Bronchial epithelial cell (primary cell): ENCODE measurements around the gene PRM3. TPM values are rescaled to one million over a fixed set of nuclear protein-coding genes. Genes with fewer than 3 reads are reported as not detected.

ENCODE experiments used
- DNase-seq: peaks from one replicate; pipeline ENCODE4 v3.0.0-alpha.2; 2010; ENCODE audit warnings: low read depth
- FAIRE-seq: peaks from 2 replicates; lab custom pipeline; 2011; peaks lifted over from hg19 to GRCh38; lab: Jason Lieb, UNC
- H3K27me3 ChIP-seq: 2 replicates; pipeline ENCODE4 v1.5.1; 2011; ENCODE audit warnings: low read length; ENCODE audit not compliant: control insufficient read depth, insufficient read depth
- H3K36me3 ChIP-seq: 2 replicates; pipeline ENCODE4 v1.5.1; 2011; ENCODE audit warnings: low read length; ENCODE audit not compliant: control insufficient read depth, insufficient read depth
- H3K4me3 ChIP-seq: 2 replicates; pipeline ENCODE4 v1.5.1; 2011; ENCODE audit warnings: mild to moderate bottlenecking, low read depth, low read length, control low read depth
- CTCF ChIP-seq: IDR thresholded peaks from 2 replicates; pipeline ENCODE4 v1.5.1; 2011; ENCODE audit warnings: mild to moderate bottlenecking, moderate library complexity, low read length, control low read depth, inconsistent platforms; ENCODE audit not compliant: insufficient read depth, severe bottlenecking
- total RNA-seq: library from RNA; depleted of rRNA; stranded (reverse); fragments of >200 nt; gene quantifications from 2 replicates; pipeline ENCODE4 v1.2.1, GENCODE V29; 2014

PRM3 gene
- not detected in 2 replicates for total RNA-seq

- H3K4me3 ChIP-seq, result no peak within 1 kb of the TSS
- TF ChIP-seq CTCF, result no peak
- H3K27me3 ChIP-seq, result no peaks in the 10 kb centered on the region
- DNase-seq (no peak), FAIRE-seq (no peak)
- H3K36me3 ChIP-seq, result no peaks in the 10 kb centered on the region
Observed at GRCh38 chr16:11272921-11273720, at the start of gene PRM3. PRM3 (minus strand) TSS chr16:11273629; CDS start chr16:11273595, 34 bp downstream.

GRCh38 chr16:11322823-11323222 lies 49.4 kb upstream of the PRM3 start:
- FAIRE-seq (no peak), DNase-seq (no peak)
- Histone ChIP-seq H3K4me3 (no peak overlapping the region), H3K27me3 (no peaks in the 10 kb centered on the region), H3K36me3 (no peaks in the 10 kb centered on the region)
- no peak for TF ChIP-seq CTCF

GRCh38 chr16:11321662-11322061 lies 48.2 kb upstream of the PRM3 start:
- no peaks in the 10 kb centered on the region for H3K36me3 ChIP-seq
- no peak overlapping the region for H3K4me3 ChIP-seq
- H3K27me3 ChIP-seq, result no peaks in the 10 kb centered on the region
- TF ChIP-seq CTCF, result no peak
- no peak for FAIRE-seq
- DNase-seq, result no peak

GRCh38 chr16:11320170-11320569 lies 46.7 kb upstream of the PRM3 start:
- no peak for TF ChIP-seq CTCF
- Histone ChIP-seq H3K27me3 (no peaks in the 10 kb centered on the region), H3K4me3 (no peak overlapping the region), H3K36me3 (no peaks in the 10 kb centered on the region)
- DNase-seq (no peak), FAIRE-seq (no peak)

GRCh38 chr16:11319529-11320146 lies 46.2 kb upstream of the PRM3 start:
- no peak for TF ChIP-seq CTCF
- no peak overlapping the region for H3K4me3 ChIP-seq
- FAIRE-seq (no peak), DNase-seq (no peak)
- no peaks in the 10 kb centered on the region for H3K27me3 ChIP-seq
- no peaks in the 10 kb centered on the region for H3K36me3 ChIP-seq

GRCh38 chr16:11318817-11319216 lies 45.4 kb upstream of the PRM3 start:
- Histone ChIP-seq H3K27me3 (no peaks in the 10 kb centered on the region), H3K36me3 (no peaks in the 10 kb centered on the region), H3K4me3 (no peak overlapping the region)
- TF ChIP-seq CTCF, result no peak
- FAIRE-seq (no peak), DNase-seq (no peak)
